ENCODE data around the gene SPINT3. TPM values are rescaled to one million over a fixed set of nuclear protein-coding genes. Genes with fewer than 3 reads are reported as not detected.

Gene SPINT3
- polyA plus RNA-seq, 2 donors: not detected

- 85 to 93% methylated on average over 6 of the region's 6 CpGs for WGBS, 2 donors
Measured at GRCh38 chr20:45467172-45467571, 48.2 kb downstream of the SPINT3 start.

GRCh38 chr20:45465491-45466266, 49.7 kb downstream of the SPINT3 start:
- WGBS, 2 donors: 63 to 65% methylated on average over 1 of the region's 1 CpG
- H3K27me3 ChIP-seq (ENCODE audit: control insufficient read depth in 1 of 2, insufficient read depth in 2 of 2, low read length in 2 of 2): peaks cover 0 to 5% of the 10 kb centered on the region in 2 donors

More at GRCh38 chr20:45467172-45467571, 48.2 kb downstream of the SPINT3 start:
- no peak overlapping the region for H3K4me3 ChIP-seq (ENCODE audit: low read depth in 1 of 2, low read length in 2 of 2)
- no peaks in the 10 kb centered on the region for H3K36me3 ChIP-seq (ENCODE audit: control insufficient read depth in 2 of 2, insufficient read depth in 2 of 2, low read length in 1 of 2)
- H3K27me3 ChIP-seq (ENCODE audit: control insufficient read depth in 1 of 2, insufficient read depth in 2 of 2, low read length in 2 of 2): peaks cover 2 to 5% of the 10 kb centered on the region in 2 donors
- H3K4me1 ChIP-seq (ENCODE audit: control insufficient read depth in 2 of 2, insufficient read depth in 2 of 2, low read length in 1 of 2): peaks cover 0 to 9% of the 10 kb centered on the region in 2 donors
- no peak overlapping the region for H3K27ac ChIP-seq (ENCODE audit: low read depth in 2 of 2, low read length in 1 of 2)
- H3K9me3 ChIP-seq (ENCODE audit: control insufficient read depth in 2 of 2, insufficient read depth in 1 of 2, low read depth in 1 of 2, low read length in 1 of 2): no peaks in the 10 kb centered on the region

GRCh38 chr20:45463709-45464108, 51.7 kb downstream of the SPINT3 start:
- Histone ChIP-seq H3K9me3 (ENCODE audit: control insufficient read depth in 2 of 2, insufficient read depth in 1 of 2, low read depth in 1 of 2, low read length in 1 of 2) (no peaks in the 10 kb centered on the region), H3K4me1 (ENCODE audit: control insufficient read depth in 2 of 2, insufficient read depth in 2 of 2, low read length in 1 of 2) (no peaks in the 10 kb centered on the region), H3K4me3 (ENCODE audit: low read depth in 1 of 2, low read length in 2 of 2) (no peak overlapping the region), H3K36me3 (ENCODE audit: control insufficient read depth in 2 of 2, insufficient read depth in 2 of 2, low read length in 1 of 2) (no peaks in the 10 kb centered on the region), H3K27me3 (ENCODE audit: control insufficient read depth in 1 of 2, insufficient read depth in 2 of 2, low read length in 2 of 2) (no peaks in the 10 kb centered on the region), H3K27ac (ENCODE audit: low read depth in 2 of 2, low read length in 1 of 2) (no peak overlapping the region)
- WGBS, 2 donors: 66 to 71% methylated on average over 4 of the region's 4 CpGs

More at GRCh38 chr20:45465491-45466266, 49.7 kb downstream of the SPINT3 start:
- Histone ChIP-seq H3K9me3 (ENCODE audit: control insufficient read depth in 2 of 2, insufficient read depth in 1 of 2, low read depth in 1 of 2, low read length in 1 of 2) (no peaks in the 10 kb centered on the region), H3K36me3 (ENCODE audit: control insufficient read depth in 2 of 2, insufficient read depth in 2 of 2, low read length in 1 of 2) (no peaks in the 10 kb centered on the region), H3K27ac (ENCODE audit: low read depth in 2 of 2, low read length in 1 of 2) (no peak overlapping the region), H3K4me3 (ENCODE audit: low read depth in 1 of 2, low read length in 2 of 2) (no peak overlapping the region), H3K4me1 (ENCODE audit: control insufficient read depth in 2 of 2, insufficient read depth in 2 of 2, low read length in 1 of 2) (peaks cover 0 to 9% of the 10 kb centered on the region in 2 donors)

- no peaks in the 10 kb centered on the region for H3K27me3 ChIP-seq (ENCODE audit: control insufficient read depth in 1 of 2, insufficient read depth in 2 of 2, low read length in 2 of 2)
- H3K27ac ChIP-seq (ENCODE audit: low read depth in 2 of 2, low read length in 1 of 2): no peak overlapping the region
- H3K4me1 ChIP-seq (ENCODE audit: control insufficient read depth in 2 of 2, insufficient read depth in 2 of 2, low read length in 1 of 2): no peaks in the 10 kb centered on the region
- WGBS, 2 donors: 85 to 88% methylated on average over 6 of the region's 6 CpGs
- no peaks in the 10 kb centered on the region for H3K9me3 ChIP-seq (ENCODE audit: control insufficient read depth in 2 of 2, insufficient read depth in 1 of 2, low read depth in 1 of 2, low read length in 1 of 2)
- H3K4me3 ChIP-seq (ENCODE audit: low read depth in 1 of 2, low read length in 2 of 2): no peak overlapping the region
- no peaks in the 10 kb centered on the region for H3K36me3 ChIP-seq (ENCODE audit: control insufficient read depth in 2 of 2, insufficient read depth in 2 of 2, low read length in 1 of 2)
Measured at GRCh38 chr20:45462711-45463509, 52.5 kb downstream of the SPINT3 start.

Other genes with a start within 250 kb of the SPINT3 start
- under 1 TPM; 0.04 TPM for gene RBPJL, start 208.8 kb downstream of the SPINT3 start, polyA plus RNA-seq
- gene MATN4, start 207.3 kb downstream of the SPINT3 start, polyA plus RNA-seq: under 1 TPM; 0.08 TPM
- gene SDC4, start 167.2 kb downstream of the SPINT3 start, polyA plus RNA-seq: 10 to 100 TPM; 49.4 to 64.6 TPM
- 10 to 100 TPM in 1 of 2 donors, 1 to 10 TPM in 1; 8.4 to 16.5 TPM for gene SYS1, start 152.5 kb downstream of the SPINT3 start, polyA plus RNA-seq
- gene TP53TG5, start 137.3 kb downstream of the SPINT3 start, polyA plus RNA-seq: under 1 TPM in 1 of 2 donors, not detected in 1; 0.13 TPM
- 10 to 100 TPM; 31.0 to 65.1 TPM for gene DBNDD2, start 107.3 kb downstream of the SPINT3 start, polyA plus RNA-seq
- 10 to 100 TPM; 38.7 to 40.9 TPM for gene PIGT, start 99.5 kb downstream of the SPINT3 start, polyA plus RNA-seq
- gene WFDC2, start 45.9 kb downstream of the SPINT3 start, polyA plus RNA-seq: 1 to 10 TPM; 3.3 to 6.1 TPM
- gene WFDC6, start 23.9 kb upstream of the SPINT3 start, polyA plus RNA-seq: not detected
- not detected for gene EPPIN, start 31.8 kb upstream of the SPINT3 start, polyA plus RNA-seq
- gene WFDC8, start 63.7 kb upstream of the SPINT3 start, polyA plus RNA-seq: not detected
- gene WFDC10A, start 114.1 kb upstream of the SPINT3 start, polyA plus RNA-seq: not detected
- not detected for gene WFDC9, start 115.7 kb upstream of the SPINT3 start, polyA plus RNA-seq
- not detected for gene WFDC11, start 154.6 kb upstream of the SPINT3 start, polyA plus RNA-seq
- not detected for gene WFDC13, start 186.4 kb upstream of the SPINT3 start, polyA plus RNA-seq
- under 1 TPM; 0.07 to 0.18 TPM for gene WFDC10B, start 189.4 kb upstream of the SPINT3 start, polyA plus RNA-seq
- gene SPINT4, start 206.7 kb upstream of the SPINT3 start, polyA plus RNA-seq: not detected

Measured in esophagus (tissue), 2 donors.